Measurements from ENCODE around the gene PARD3.

DNA sequence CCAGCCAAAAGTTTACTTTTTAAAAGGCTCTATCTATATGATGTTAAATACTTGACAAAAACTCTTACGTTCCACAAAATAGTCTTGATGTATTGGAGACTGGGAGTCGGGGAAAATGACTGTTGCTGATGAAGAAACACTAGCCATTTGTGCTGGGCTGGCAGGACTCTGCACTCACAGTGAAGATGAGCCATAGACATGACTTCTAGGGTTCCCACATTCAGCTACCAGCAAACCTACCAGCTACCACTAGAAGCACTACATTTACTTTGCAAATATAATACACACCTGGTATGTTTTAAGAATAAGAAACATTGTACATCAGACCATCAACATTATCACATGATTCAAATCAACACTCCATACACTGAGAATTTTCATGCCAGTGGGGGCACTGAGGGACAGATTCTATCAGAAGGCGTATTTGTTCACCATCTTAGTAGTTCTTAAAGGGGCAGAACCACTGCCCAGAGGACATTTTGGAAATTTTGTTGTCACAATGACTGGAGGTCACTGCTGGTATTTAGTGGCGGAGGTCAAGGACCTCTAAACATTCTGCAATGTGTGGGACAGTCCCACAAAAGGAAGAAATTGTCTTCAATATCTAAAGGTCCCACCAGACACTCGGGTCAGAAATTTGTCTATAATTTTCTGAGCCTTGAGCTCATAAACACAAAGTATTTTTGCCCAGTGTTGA is 52.3 kb downstream of the PARD3 start:
- TF ChIP-seq EZH2 (IDR thresholded peaks at IDR 0.05; ENCODE audit: borderline replicate concordance): no peak
- TF ChIP-seq, protein P1, sequence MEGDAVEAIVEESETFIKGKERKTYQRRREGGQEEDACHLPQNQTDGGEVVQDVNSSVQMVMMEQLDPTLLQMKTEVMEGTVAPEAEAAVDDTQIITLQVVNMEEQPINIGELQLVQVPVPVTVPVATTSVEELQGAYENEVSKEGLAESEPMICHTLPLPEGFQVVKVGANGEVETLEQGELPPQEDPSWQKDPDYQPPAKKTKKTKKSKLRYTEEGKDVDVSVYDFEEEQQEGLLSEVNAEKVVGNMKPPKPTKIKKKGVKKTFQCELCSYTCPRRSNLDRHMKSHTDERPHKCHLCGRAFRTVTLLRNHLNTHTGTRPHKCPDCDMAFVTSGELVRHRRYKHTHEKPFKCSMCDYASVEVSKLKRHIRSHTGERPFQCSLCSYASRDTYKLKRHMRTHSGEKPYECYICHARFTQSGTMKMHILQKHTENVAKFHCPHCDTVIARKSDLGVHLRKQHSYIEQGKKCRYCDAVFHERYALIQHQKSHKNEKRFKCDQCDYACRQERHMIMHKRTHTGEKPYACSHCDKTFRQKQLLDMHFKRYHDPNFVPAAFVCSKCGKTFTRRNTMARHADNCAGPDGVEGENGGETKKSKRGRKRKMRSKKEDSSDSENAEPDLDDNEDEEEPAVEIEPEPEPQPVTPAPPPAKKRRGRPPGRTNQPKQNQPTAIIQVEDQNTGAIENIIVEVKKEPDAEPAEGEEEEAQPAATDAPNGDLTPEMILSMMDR (IDR thresholded peaks at IDR 0.05; ENCODE audit: poor library complexity): no peak
- TF ChIP-seq EZH2phosphoT487 (IDR thresholded peaks at IDR 0.05; ENCODE audit: low read depth, severe bottlenecking, unreplicated experiment): no peak
